HCT116 (cell line): ENCODE results near the gene SPRED2. TPM values are rescaled to one million over a fixed set of nuclear protein-coding genes. Genes with fewer than 3 reads are reported as not detected.

Source experiments
- ATAC-seq: fragments of 200-7000 bp; cut with Tn5 transposase; 2 replicates; pipeline ENCODE4 v1.9.1; 2020; ENCODE audit warnings: mild to moderate bottlenecking, moderate library complexity
- BruUV-seq: library from RNA; stranded (reverse); fragments of 400-500 nt; replicated peaks from 2 replicates; lab custom pipeline; 2021; lab: Mats Ljungman, UMichigan
- CTCF ChIA-PET: fragments of 300-600 bp; sonication (Branson Sonifier 250); formaldehyde crosslinking; loops from one replicate; lab custom pipeline; 2021; ENCODE audit warnings: antibody characterized with exemption; lab: Charles Lee
- POLR2A ChIA-PET: fragments of 300-600, 350-600 bp; sonication (Branson Sonifier 250); formaldehyde crosslinking; loops from one replicate; lab custom pipeline; 2021; ENCODE audit warnings: antibody characterized with exemption; lab: Charles Lee
- RAD21 ChIA-PET, 2 experiments: fragments of 300-600 bp; sonication (Branson Sonifier 250); formaldehyde crosslinking; loops; one replicate each; lab custom pipeline; 2023; ENCODE audit warnings: low total read pairs in 2 of 2; ENCODE audit not compliant: uncharacterized antibody in 2 of 2, unreplicated experiment in 2 of 2, low non-redundant PET in 1 of 2; lab: Charles Lee
- DNase-seq: peaks from one replicate; pipeline ENCODE4 v3.0.0-alpha.2; 2010; ENCODE audit warnings: low read depth, low spot score
- H2AFZ ChIP-seq: fragments of 200-600 bp; shearing (Covaris generic), sonication (generic); 2 replicates; pipeline ENCODE4 v1.6.1; 2017; ENCODE audit warnings: low read depth, mixed run types, mixed read lengths, antibody characterized with exemption, low read length; ENCODE audit not compliant: poor library complexity, severe bottlenecking
- H3K27ac ChIP-seq: 2 replicates; pipeline ENCODE4 v1.5.1; 2012; ENCODE audit warnings: low read depth, low read length
- H3K27me3 ChIP-seq: fragments of 200-600 bp; sonication (generic); 2 replicates; pipeline ENCODE4 v1.6.1; 2016; ENCODE audit warnings: mixed run types, low read length, mixed read lengths; ENCODE audit not compliant: insufficient read depth
- H3K36me3 ChIP-seq, 2 experiments: fragments of 200-500 bp in 1 of 2; fragments of 200-600 bp in 1 of 2; sonication (Bioruptor generic) in 1 of 2; sonication (generic) in 1 of 2; 2 replicates each; pipeline versions ENCODE4 v1.5.1 to v1.6.1; 2014 to 2016; ENCODE audit warnings: low read length in 2 of 2, inconsistent platforms in 1 of 2, mixed read lengths in 1 of 2, mixed run types in 1 of 2; ENCODE audit not compliant: insufficient read depth in 2 of 2, control insufficient read depth in 1 of 2
- H3K4me1 ChIP-seq, 2 experiments: fragments of 200-600 bp in 1 of 2; sonication (generic) in 1 of 2; 2 replicates each; pipeline versions ENCODE4 v1.5.1 to v1.6.1; 2012 to 2017; ENCODE audit warnings: low read length in 2 of 2, inconsistent platforms in 1 of 2, mild to moderate bottlenecking in 1 of 2, mixed read lengths in 1 of 2, mixed run types in 1 of 2, moderate library complexity in 1 of 2; ENCODE audit not compliant: insufficient read depth in 2 of 2, control insufficient read depth in 1 of 2
- H3K4me2 ChIP-seq: fragments of 200-600 bp; sonication (generic); 2 replicates; pipeline ENCODE4 v1.6.1; 2017; ENCODE audit warnings: mixed run types, low read length, mixed read lengths
- H3K4me3 ChIP-seq, 2 experiments: fragments of 200-600 bp in 1 of 2; sonication (generic) in 1 of 2; replicated peaks in 1 of 2; 2 replicates each; pipeline ENCODE4 v1.5.1; 2011 to 2016; ENCODE audit warnings: low read length in 2 of 2, control low read depth in 1 of 2, low read depth in 1 of 2, mild to moderate bottlenecking in 1 of 2, mixed read lengths in 1 of 2, mixed run types in 1 of 2
- H3K79me2 ChIP-seq: fragments of 200-600 bp; sonication (generic); 2 replicates; pipeline ENCODE4 v1.6.1; 2017; ENCODE audit warnings: mild to moderate bottlenecking, mixed run types, low read length, moderate library complexity, mixed read lengths; ENCODE audit not compliant: insufficient read depth
- H3K9ac ChIP-seq: fragments of 200-600 bp; sonication (generic); 2 replicates; pipeline ENCODE4 v1.6.1; 2016; ENCODE audit warnings: low read length, mixed read lengths
- H3K9me2 ChIP-seq: fragments of 200-600 bp; sonication (generic), shearing (Covaris generic); 2 replicates; pipeline ENCODE4 v1.6.1; 2017; ENCODE audit warnings: mixed run types, mild to moderate bottlenecking, moderate library complexity; ENCODE audit not compliant: insufficient read depth
- H3K9me3 ChIP-seq, 2 experiments: fragments of 200-500 bp in 1 of 2; fragments of 200-600 bp in 1 of 2; sonication (Bioruptor generic) in 1 of 2; sonication (generic) in 1 of 2; 2 replicates each; pipeline ENCODE4 v1.6.1; 2014 to 2017; ENCODE audit warnings: low read length in 2 of 2, mixed read lengths in 2 of 2, inconsistent platforms in 1 of 2, low read depth in 1 of 2, mild to moderate bottlenecking in 1 of 2, mixed run types in 1 of 2, moderate library complexity in 1 of 2; ENCODE audit not compliant: control insufficient read depth in 1 of 2, insufficient read depth in 1 of 2
- H4K20me1 ChIP-seq: fragments of 200-600 bp; sonication (generic), shearing (Covaris generic); 2 replicates; pipeline ENCODE4 v1.6.1; 2017; ENCODE audit warnings: mixed run types, mild to moderate bottlenecking, moderate library complexity; ENCODE audit not compliant: insufficient read depth
- CBX3 ChIP-seq: IDR thresholded peaks from 2 replicates; pipeline ENCODE4 v1.6.1; 2012; ENCODE audit warnings: low read depth
- ELF1 ChIP-seq: IDR thresholded peaks from 2 replicates; pipeline ENCODE4 v1.6.1; 2012; ENCODE audit warnings: low read depth, borderline replicate concordance
- FOSL1 ChIP-seq: IDR thresholded peaks from 2 replicates; pipeline ENCODE4 v1.6.1; 2012; ENCODE audit warnings: low read depth
- JUND ChIP-seq: IDR thresholded peaks from 2 replicates; pipeline ENCODE4 v1.6.1; 2012
- POLR2A ChIP-seq: IDR thresholded peaks from 2 replicates; pipeline ENCODE4 v1.7.0; 2011; ENCODE audit warnings: borderline replicate concordance; ENCODE audit not compliant: insufficient read depth, insufficient read length; ENCODE audit errors: extremely low read depth
- POLR2AphosphoS5 ChIP-seq: IDR thresholded peaks from 2 replicates; pipeline ENCODE4 v1.6.1; 2011; ENCODE audit warnings: mild to moderate bottlenecking, low read depth, low read length, moderate library complexity
- RAD21 ChIP-seq: IDR thresholded peaks from 2 replicates; pipeline ENCODE4 v1.6.1; 2012; ENCODE audit warnings: low read depth, mild to moderate bottlenecking
- REST ChIP-seq: IDR thresholded peaks from 2 replicates; pipeline ENCODE4 v1.6.1; 2012; ENCODE audit warnings: low read depth
- SP1 ChIP-seq: IDR thresholded peaks from 2 replicates; pipeline ENCODE4 v1.6.1; 2012; ENCODE audit warnings: low read depth
- TCF7L2 ChIP-seq: IDR thresholded peaks from 2 replicates; pipeline ENCODE4 v1.7.0; 2011; ENCODE audit warnings: borderline replicate concordance, inconsistent platforms; ENCODE audit not compliant: insufficient read depth, insufficient read length; ENCODE audit errors: extremely low read depth
- YY1 ChIP-seq: IDR thresholded peaks from 2 replicates; pipeline ENCODE4 v1.6.1; 2011; ENCODE audit warnings: low read length, low read depth, moderate library complexity, mild to moderate bottlenecking; ENCODE audit not compliant: insufficient replicate concordance; ENCODE audit errors: extremely low read depth
- ZFX ChIP-seq: fragments of 450-650 bp; IDR thresholded peaks from 2 replicates; pipeline ENCODE4 v1.6.1; 2017
- ZNF274 ChIP-seq: fragments of 200-500 bp; sonication (Bioruptor generic); IDR thresholded peaks from 2 replicates; pipeline ENCODE4 v1.6.1; 2014; ENCODE audit warnings: mild to moderate bottlenecking, low read depth, low read length, inconsistent platforms
- intact Hi-C: fragments of 100-400 bp; cut with micrococcal nuclease; formaldehyde crosslinking; loops from 2 replicates; pipeline ENCODE4 v1.10.0; 2022
- total RNA-seq: library from RNA; stranded (reverse); gene quantifications from one replicate; pipeline ENCODE4 v1.2.1, GENCODE V29; 2021; ENCODE audit not compliant: unreplicated experiment

SPRED2 gene
- total RNA-seq, 1 experiment from 2014 or later = 62.6 TPM

DNA sequence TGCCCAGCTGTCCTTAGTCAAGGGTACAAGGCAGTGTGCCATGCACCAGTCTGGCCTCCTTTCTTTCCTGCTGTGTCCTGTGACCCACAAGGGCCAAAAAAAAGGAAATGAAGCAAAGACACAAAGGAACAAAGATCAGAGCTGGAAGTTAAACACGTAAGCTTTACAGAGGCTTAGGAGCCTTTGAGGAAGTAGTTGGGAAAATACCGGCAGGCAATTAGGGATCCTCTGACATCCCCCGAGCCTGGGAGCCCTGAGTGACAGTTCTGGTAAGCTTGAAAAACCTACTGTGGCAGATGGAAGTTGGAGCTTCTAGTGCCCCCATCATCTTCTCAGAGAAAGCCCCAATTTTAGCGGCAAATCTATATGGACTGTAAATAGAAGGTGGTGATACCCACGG lies 78.5 kb downstream of the SPRED2 start:
- POLR2A ChIA-PET = no interaction called here
- H3K4me3 ChIP-seq = no peak overlapping the region
- TF ChIP-seq ELF1 = no peak
- no peak for TF ChIP-seq RAD21
- TF ChIP-seq FOSL1 = no peak
- TF ChIP-seq SP1 = no peak
- TF ChIP-seq ZFX = no peak
- no peak for TF ChIP-seq YY1
- TF ChIP-seq ZNF274 = no peak
- TF ChIP-seq REST = no peak
- TF ChIP-seq CBX3 = no peak
- TF ChIP-seq POLR2A = no peak
- no peak for TF ChIP-seq TCF7L2
- no peak for TF ChIP-seq POLR2AphosphoS5
- no peak for TF ChIP-seq JUND
- H3K4me1 ChIP-seq = peaks cover 48 to 53% of the 10 kb centered on the region in 2 experiments
- RAD21 ChIA-PET = no interaction called here
- H3K9me3 ChIP-seq = no peaks in the 10 kb centered on the region
- CTCF ChIA-PET = interaction anchor here (1.1 kb wide), 1 partner anchor 29 kb away, joined by 3 read pairs; no protein-coding TSS in a partner anchor
- DNase-seq (no peak), ATAC-seq (no peak)
- intact Hi-C loops = loop anchor here (5.0 kb wide), 1 partner anchor 87 kb away; no protein-coding TSS in a partner anchor
- no peak overlapping the region for H3K4me2 ChIP-seq
- no peak overlapping the region for H3K9ac ChIP-seq
- peaks cover 98% of the 10 kb centered on the region for H3K79me2 ChIP-seq
- H3K9me2 ChIP-seq = no peaks in the 10 kb centered on the region
- peaks cover 14% of the 10 kb centered on the region; the same call in 1 of the 2 replicates for H4K20me1 ChIP-seq
- H2AFZ ChIP-seq = no peak overlapping the region
- BruUV-seq = no TSS peak
- H3K27me3 ChIP-seq = no peaks in the 10 kb centered on the region
- no peak overlapping the region for H3K27ac ChIP-seq
- H3K36me3 ChIP-seq = no peaks in the 10 kb centered on the region
